Measurements from ENCODE around the gene ZNF804A. TPM values are rescaled to one million over a fixed set of nuclear protein-coding genes. Genes with fewer than 3 reads are reported as not detected.
A peak's percentile ranks its signal among the peaks of the same experiment; 100 is the strongest.

ZNF804A gene
- not detected for total RNA-seq

- Mint-ChIP-seq H3K36me3 (ENCODE audit: low read depth) (no peaks in the 10 kb centered on the region), H3K27ac (no peak within 1 kb of the TSS), H3K27me3 (ENCODE audit: low read depth) (peaks cover 36% of the 10 kb centered on the region), H3K4me3 (peak within 1 kb of the TSS; percentile 48), H3K9me3 (ENCODE audit: insufficient read depth) (no peaks in the 10 kb centered on the region), H3K4me1 (ENCODE audit: low read depth) (peaks cover 7% of the 10 kb centered on the region)
- CTCF ChIA-PET = no interaction called here
- DNase-seq (no peak), ATAC-seq (peak; percentile 76)
- POLR2A ChIA-PET = no interaction called here
These were observed at the start of gene ZNF804A for GRCh38 chr2:184598316-184599053. Gene ZNF804A, plus strand, starts transcription at chr2:184598529. Its CDS starts 431 bp downstream, at chr2:184598960.

- ATAC-seq = no peak
- no peaks in the 10 kb centered on the region for H3K9me3 Mint-ChIP-seq (ENCODE audit: insufficient read depth)
- no peak for DNase-seq
- no peaks in the 10 kb centered on the region for H3K36me3 Mint-ChIP-seq (ENCODE audit: low read depth)
- no peaks in the 10 kb centered on the region for H3K4me1 Mint-ChIP-seq (ENCODE audit: low read depth)
- H3K27ac Mint-ChIP-seq = no peak overlapping the region
- H3K4me3 Mint-ChIP-seq = no peak overlapping the region
- ChIA-PET CTCF (no interaction called here), POLR2A (no interaction called here)
- no peaks in the 10 kb centered on the region for H3K27me3 Mint-ChIP-seq (ENCODE audit: low read depth)
These were observed 49.2 kb upstream of the ZNF804A start for GRCh38 chr2:184549153-184549552.

GRCh38 chr2:184551626-184552025 lies 46.7 kb upstream of the ZNF804A start:
- ChIA-PET POLR2A (no interaction called here), CTCF (no interaction called here)
- H3K4me3 Mint-ChIP-seq = no peak overlapping the region
- no peak for DNase-seq
- H3K4me1 Mint-ChIP-seq (ENCODE audit: low read depth) = no peaks in the 10 kb centered on the region
- no peak overlapping the region for H3K27ac Mint-ChIP-seq
- H3K9me3 Mint-ChIP-seq (ENCODE audit: insufficient read depth) = no peaks in the 10 kb centered on the region
- no peaks in the 10 kb centered on the region for H3K36me3 Mint-ChIP-seq (ENCODE audit: low read depth)
- H3K27me3 Mint-ChIP-seq (ENCODE audit: low read depth) = no peaks in the 10 kb centered on the region
- no peak for ATAC-seq

- Mint-ChIP-seq H3K4me3 (no peak overlapping the region), H3K27ac (no peak overlapping the region), H3K9me3 (ENCODE audit: insufficient read depth) (no peaks in the 10 kb centered on the region), H3K4me1 (ENCODE audit: low read depth) (no peaks in the 10 kb centered on the region), H3K27me3 (ENCODE audit: low read depth) (no peaks in the 10 kb centered on the region), H3K36me3 (ENCODE audit: low read depth) (no peaks in the 10 kb centered on the region)
- ATAC-seq = no peak
- DNase-seq = no peak
- ChIA-PET POLR2A (no interaction called here), CTCF (no interaction called here)
These were observed 43.6 kb upstream of the ZNF804A start for GRCh38 chr2:184554736-184555135.

- DNase-seq (no peak), ATAC-seq (no peak)
- ChIA-PET POLR2A (no interaction called here), CTCF (no interaction called here)
- H3K27ac Mint-ChIP-seq = no peak overlapping the region
- no peaks in the 10 kb centered on the region for H3K36me3 Mint-ChIP-seq (ENCODE audit: low read depth)
- no peaks in the 10 kb centered on the region for H3K27me3 Mint-ChIP-seq (ENCODE audit: low read depth)
- no peaks in the 10 kb centered on the region for H3K4me1 Mint-ChIP-seq (ENCODE audit: low read depth)
- no peak overlapping the region for H3K4me3 Mint-ChIP-seq
- H3K9me3 Mint-ChIP-seq (ENCODE audit: insufficient read depth) = no peaks in the 10 kb centered on the region
These were observed 43.0 kb upstream of the ZNF804A start for GRCh38 chr2:184555352-184555751.

GRCh38 chr2:184556639-184557038 lies 41.7 kb upstream of the ZNF804A start:
- H3K4me3 Mint-ChIP-seq = no peak overlapping the region
- ATAC-seq (no peak), DNase-seq (no peak)
- H3K27me3 Mint-ChIP-seq (ENCODE audit: low read depth) = no peaks in the 10 kb centered on the region
- ChIA-PET POLR2A (no interaction called here), CTCF (no interaction called here)
- no peaks in the 10 kb centered on the region for H3K9me3 Mint-ChIP-seq (ENCODE audit: insufficient read depth)
- H3K4me1 Mint-ChIP-seq (ENCODE audit: low read depth) = no peaks in the 10 kb centered on the region
- H3K36me3 Mint-ChIP-seq (ENCODE audit: low read depth) = no peaks in the 10 kb centered on the region
- no peak overlapping the region for H3K27ac Mint-ChIP-seq

GRCh38 chr2:184558713-184559464 lies 39.4 kb upstream of the ZNF804A start:
- ChIA-PET POLR2A (no interaction called here), CTCF (no interaction called here)
- Mint-ChIP-seq H3K27ac (no peak overlapping the region), H3K4me3 (no peak overlapping the region), H3K27me3 (ENCODE audit: low read depth) (no peaks in the 10 kb centered on the region), H3K4me1 (ENCODE audit: low read depth) (no peaks in the 10 kb centered on the region), H3K36me3 (ENCODE audit: low read depth) (no peaks in the 10 kb centered on the region), H3K9me3 (ENCODE audit: insufficient read depth) (no peaks in the 10 kb centered on the region)
- no peak for ATAC-seq
- DNase-seq = no peak

GRCh38 chr2:184560603-184561002 lies 37.7 kb upstream of the ZNF804A start:
- DNase-seq = no peak
- CTCF ChIA-PET = no interaction called here
- ATAC-seq = no peak
- POLR2A ChIA-PET = no interaction called here
- H3K27ac Mint-ChIP-seq = no peak overlapping the region
- no peaks in the 10 kb centered on the region for H3K27me3 Mint-ChIP-seq (ENCODE audit: low read depth)
- no peaks in the 10 kb centered on the region for H3K36me3 Mint-ChIP-seq (ENCODE audit: low read depth)
- no peaks in the 10 kb centered on the region for H3K9me3 Mint-ChIP-seq (ENCODE audit: insufficient read depth)
- H3K4me1 Mint-ChIP-seq (ENCODE audit: low read depth) = no peaks in the 10 kb centered on the region
- H3K4me3 Mint-ChIP-seq = no peak overlapping the region

- POLR2A ChIA-PET = no interaction called here
These were observed 35.8 kb upstream of the ZNF804A start for GRCh38 chr2:184562532-184562931.

GRCh38 chr2:184564092-184564491 lies 34.2 kb upstream of the ZNF804A start:
- no peak overlapping the region for H3K27ac Mint-ChIP-seq
- no peak for ATAC-seq
- ChIA-PET CTCF (no interaction called here), POLR2A (no interaction called here)
- no peaks in the 10 kb centered on the region for H3K27me3 Mint-ChIP-seq (ENCODE audit: low read depth)
- H3K36me3 Mint-ChIP-seq (ENCODE audit: low read depth) = no peaks in the 10 kb centered on the region
- H3K4me1 Mint-ChIP-seq (ENCODE audit: low read depth) = no peaks in the 10 kb centered on the region
- no peaks in the 10 kb centered on the region for H3K9me3 Mint-ChIP-seq (ENCODE audit: insufficient read depth)
- no peak for DNase-seq
- no peak overlapping the region for H3K4me3 Mint-ChIP-seq

More at GRCh38 chr2:184562532-184562931, 35.8 kb upstream of the ZNF804A start:
- no peak overlapping the region for H3K27ac Mint-ChIP-seq
- H3K4me3 Mint-ChIP-seq = no peak overlapping the region
- CTCF ChIA-PET = no interaction called here
- H3K27me3 Mint-ChIP-seq (ENCODE audit: low read depth) = no peaks in the 10 kb centered on the region
- H3K4me1 Mint-ChIP-seq (ENCODE audit: low read depth) = no peaks in the 10 kb centered on the region
- no peaks in the 10 kb centered on the region for H3K36me3 Mint-ChIP-seq (ENCODE audit: low read depth)
- ATAC-seq (no peak), DNase-seq (no peak)
- H3K9me3 Mint-ChIP-seq (ENCODE audit: insufficient read depth) = no peaks in the 10 kb centered on the region

- H3K27ac Mint-ChIP-seq = no peak overlapping the region
- no peaks in the 10 kb centered on the region for H3K36me3 Mint-ChIP-seq (ENCODE audit: low read depth)
- no peak overlapping the region for H3K4me3 Mint-ChIP-seq
- no peaks in the 10 kb centered on the region for H3K9me3 Mint-ChIP-seq (ENCODE audit: insufficient read depth)
- POLR2A ChIA-PET = no interaction called here
- H3K27me3 Mint-ChIP-seq (ENCODE audit: low read depth) = no peaks in the 10 kb centered on the region
- ATAC-seq (no peak), DNase-seq (no peak)
- CTCF ChIA-PET = no interaction called here
- no peaks in the 10 kb centered on the region for H3K4me1 Mint-ChIP-seq (ENCODE audit: low read depth)
These were observed 31.6 kb upstream of the ZNF804A start for GRCh38 chr2:184566716-184567115.

- ChIA-PET POLR2A (no interaction called here), CTCF (no interaction called here)
- Mint-ChIP-seq H3K4me1 (ENCODE audit: low read depth) (no peaks in the 10 kb centered on the region), H3K36me3 (ENCODE audit: low read depth) (no peaks in the 10 kb centered on the region), H3K9me3 (ENCODE audit: insufficient read depth) (no peaks in the 10 kb centered on the region), H3K4me3 (no peak overlapping the region), H3K27me3 (ENCODE audit: low read depth) (no peaks in the 10 kb centered on the region), H3K27ac (no peak overlapping the region)
- ATAC-seq = no peak
- DNase-seq = no peak
These were observed 21.3 kb upstream of the ZNF804A start for GRCh38 chr2:184577056-184577455.

- H3K4me1 Mint-ChIP-seq (ENCODE audit: low read depth) = no peaks in the 10 kb centered on the region
- H3K27me3 Mint-ChIP-seq (ENCODE audit: low read depth) = no peaks in the 10 kb centered on the region
- no peak overlapping the region for H3K27ac Mint-ChIP-seq
- POLR2A ChIA-PET = no interaction called here
- DNase-seq (no peak), ATAC-seq (no peak)
- H3K36me3 Mint-ChIP-seq (ENCODE audit: low read depth) = no peaks in the 10 kb centered on the region
- CTCF ChIA-PET = no interaction called here
- no peaks in the 10 kb centered on the region for H3K9me3 Mint-ChIP-seq (ENCODE audit: insufficient read depth)
- H3K4me3 Mint-ChIP-seq = no peak overlapping the region
These were observed 20.6 kb upstream of the ZNF804A start for GRCh38 chr2:184577743-184578142.
